Fibroblast of lung (primary cell): ENCODE results near the gene COMMD8. TPM values are rescaled to one million over a fixed set of nuclear protein-coding genes. Genes with fewer than 3 reads are reported as not detected.

Experiments used
- DNase-seq, 2 donors: peaks; one replicate each; pipeline versions ENCODE4 v3.0.0 to v3.0.0-alpha.2; 2010; ENCODE audit warnings: low read depth in 2 of 2
- H2AFZ ChIP-seq: 2 replicates; pipeline ENCODE4 v1.5.1; 2012; ENCODE audit warnings: low read length, control low read depth, inconsistent platforms
- H3K27ac ChIP-seq: 2 replicates; pipeline ENCODE4 v1.5.1; 2011; ENCODE audit warnings: low read length, control low read depth; ENCODE audit not compliant: insufficient read depth
- H3K27me3 ChIP-seq: 2 replicates; pipeline ENCODE4 v1.5.1; 2011; ENCODE audit warnings: mild to moderate bottlenecking, low read length; ENCODE audit not compliant: control insufficient read depth, insufficient read depth
- H3K36me3 ChIP-seq: 2 replicates; pipeline ENCODE4 v1.5.1; 2011; ENCODE audit warnings: low read length; ENCODE audit not compliant: control insufficient read depth, insufficient read depth
- H3K4me1 ChIP-seq: 2 replicates; pipeline ENCODE4 v1.5.1; 2011; ENCODE audit warnings: low read length; ENCODE audit not compliant: control insufficient read depth, insufficient read depth; ENCODE audit errors: extremely low read depth
- H3K4me2 ChIP-seq: 2 replicates; pipeline ENCODE4 v1.5.1; 2011; ENCODE audit warnings: low read length, control low read depth; ENCODE audit not compliant: insufficient read depth; ENCODE audit errors: extremely low read depth
- H3K4me3 ChIP-seq, 4 experiments: fragments of 200-600 bp in 1 of 4; sonication (generic) in 1 of 4; replicated peaks in 1 of 4; 2 replicates each; pipeline ENCODE4 v1.5.1; 2011 to 2016; ENCODE audit warnings: low read length in 4 of 4, low read depth in 3 of 4, mild to moderate bottlenecking in 3 of 4, control low read depth in 2 of 4, inconsistent platforms in 1 of 4, mixed read lengths in 1 of 4; ENCODE audit not compliant: insufficient read depth in 1 of 4; ENCODE audit errors: control extremely low read depth in 1 of 4
- H3K79me2 ChIP-seq: 2 replicates; pipeline ENCODE4 v1.5.1; 2012; ENCODE audit warnings: mild to moderate bottlenecking, low read length, inconsistent platforms; ENCODE audit not compliant: control insufficient read depth, insufficient read depth
- H3K9ac ChIP-seq: 2 replicates; pipeline ENCODE4 v1.5.1; 2011; ENCODE audit warnings: mild to moderate bottlenecking, low read length, control low read depth; ENCODE audit not compliant: insufficient read depth
- H3K9me3 ChIP-seq: 2 replicates; pipeline ENCODE4 v1.5.1; 2012; ENCODE audit warnings: low read depth, low read length; ENCODE audit not compliant: control insufficient read depth, insufficient read depth
- H4K20me1 ChIP-seq: 2 replicates; pipeline ENCODE4 v1.5.1; 2011; ENCODE audit warnings: low read length; ENCODE audit not compliant: control insufficient read depth, insufficient read depth; ENCODE audit errors: extremely low read depth
- CTCF ChIP-seq, 2 donors: IDR thresholded peaks in 1 of 2; conservative IDR thresholded peaks in 1 of 2; 1 replicate in 1 of 2; 2 replicates in 1 of 2; pipeline ENCODE4 v1.5.1; 2011 to 2012; ENCODE audit warnings: low read length in 2 of 2, control low read depth in 1 of 2, inconsistent platforms in 1 of 2, low read depth in 1 of 2, mild to moderate bottlenecking in 1 of 2
- EZH2 ChIP-seq: IDR thresholded peaks from 2 replicates; pipeline ENCODE4 v1.5.1; 2012; ENCODE audit warnings: low read length, control low read depth, mild to moderate bottlenecking; ENCODE audit errors: missing control alignments
- polyA plus RNA-seq, 2 donors: library from polyadenylated mRNA; depleted of rRNA in 1 of 2; stranded (reverse) in 1 of 2; unstranded in 1 of 2; fragments of >200 nt; gene quantifications; 2 replicates each; pipeline ENCODE4 v1.2.1, GENCODE V29; 2011 to 2012; ENCODE audit warnings: missing spikeins in 1 of 2
- total RNA-seq: library from RNA; depleted of rRNA; stranded (reverse); fragments of >200 nt; gene quantifications from 2 replicates; pipeline ENCODE4 v1.2.1, GENCODE V29; 2014

The COMMD8 gene
- total and polyA plus RNA-seq, 2 donors (not counting 1 experiment from before 2014, with no cell fraction given), result 29.6 to 31.5 TPM

DNA sequence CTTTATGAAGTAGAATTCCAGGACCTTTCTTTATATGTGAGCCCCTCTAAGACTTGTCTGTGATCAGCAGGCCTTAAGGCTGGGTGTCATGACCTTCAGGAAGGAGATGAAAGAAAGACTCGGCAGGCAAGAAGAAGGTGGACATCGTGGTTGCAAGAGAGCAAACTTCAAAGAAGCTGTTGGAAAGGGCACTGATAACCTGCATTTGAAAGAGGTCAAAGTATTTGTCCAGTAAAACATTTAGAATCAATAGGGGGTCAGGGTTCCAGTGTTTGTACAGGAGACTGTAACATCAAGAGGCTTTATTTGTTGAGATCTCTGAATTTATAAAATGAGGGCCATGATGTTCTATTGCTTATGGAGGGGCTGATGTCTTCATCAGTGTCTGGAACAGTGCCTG is 44.2 kb downstream of the COMMD8 start:
- no peak for DNase-seq
- no peaks in the 10 kb centered on the region for H3K4me1 ChIP-seq
- no peaks in the 10 kb centered on the region for H3K36me3 ChIP-seq
- no peaks in the 10 kb centered on the region for H3K27me3 ChIP-seq
- H3K79me2 ChIP-seq, result no peaks in the 10 kb centered on the region
- no peak overlapping the region for H2AFZ ChIP-seq
- H4K20me1 ChIP-seq, result no peaks in the 10 kb centered on the region
- no peak overlapping the region for H3K4me3 ChIP-seq
- no peak overlapping the region for H3K9ac ChIP-seq
- no peak overlapping the region for H3K27ac ChIP-seq
- no peak overlapping the region for H3K4me2 ChIP-seq
- no peak for TF ChIP-seq EZH2
- no peak for TF ChIP-seq CTCF (conservative IDR thresholded peaks at IDR 0.05 in 1 of 2, IDR thresholded peaks at IDR 0.05 in 1 of 2; ENCODE audit: low read depth in 1 of 2, low read length in 2 of 2)
- H3K9me3 ChIP-seq, result no peaks in the 10 kb centered on the region

DNA sequence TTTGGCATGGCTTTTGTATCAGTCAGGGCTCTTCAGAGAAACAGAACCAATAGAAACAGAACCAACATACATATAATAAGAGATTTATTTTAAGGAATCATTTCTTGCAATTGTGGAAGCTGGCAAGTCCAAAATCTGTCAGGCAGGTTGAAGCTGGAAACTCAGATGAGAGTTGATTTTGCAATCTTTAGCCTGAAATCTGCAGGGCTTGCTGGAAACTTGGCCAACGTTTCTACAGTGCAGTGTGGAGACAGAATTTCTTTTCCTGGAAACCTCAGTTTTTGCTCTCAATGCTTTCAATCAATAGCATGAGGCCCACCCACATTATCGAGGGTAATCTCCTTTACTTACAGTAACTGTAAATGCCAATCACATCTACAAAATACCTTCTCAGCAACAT is 45.4 kb downstream of the COMMD8 start:
- no peaks in the 10 kb centered on the region for H3K79me2 ChIP-seq

DNA sequence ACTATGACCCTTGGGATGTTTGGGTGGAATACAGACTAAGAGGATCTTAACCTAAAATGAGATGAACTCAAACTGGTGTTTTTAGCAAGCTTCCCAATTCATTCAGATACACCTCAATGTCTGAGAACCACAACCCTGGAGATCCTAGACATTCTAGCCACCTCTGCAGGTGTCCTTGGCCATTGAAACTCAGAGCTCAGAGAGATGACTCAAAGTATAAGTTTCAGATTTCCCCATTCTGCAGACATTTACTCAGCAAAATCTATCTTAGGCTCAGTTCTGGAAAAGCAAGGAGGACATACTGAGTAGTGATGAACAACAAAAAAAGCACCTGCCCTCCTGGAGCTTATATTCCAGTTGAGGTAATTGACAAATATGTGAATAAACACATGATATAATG is 47.8 kb downstream of the COMMD8 start:
- Histone ChIP-seq H3K4me1 (no peaks in the 10 kb centered on the region), H3K27me3 (no peaks in the 10 kb centered on the region)
- no peak for TF ChIP-seq EZH2
- no peak for TF ChIP-seq CTCF (conservative IDR thresholded peaks at IDR 0.05 in 1 of 2, IDR thresholded peaks at IDR 0.05 in 1 of 2; ENCODE audit: low read depth in 1 of 2, low read length in 2 of 2)

More for the DNA sequence above, 45.4 kb downstream of the COMMD8 start:
- TF ChIP-seq EZH2, result no peak
- no peak for TF ChIP-seq CTCF (conservative IDR thresholded peaks at IDR 0.05 in 1 of 2, IDR thresholded peaks at IDR 0.05 in 1 of 2; ENCODE audit: low read depth in 1 of 2, low read length in 2 of 2)
- peak in 1 of 2 donors; percentile 1 for DNase-seq
- H3K27ac ChIP-seq, result no peak overlapping the region
- no peaks in the 10 kb centered on the region for H3K36me3 ChIP-seq
- H2AFZ ChIP-seq, result no peak overlapping the region
- H3K4me3 ChIP-seq, result no peak overlapping the region
- H3K4me2 ChIP-seq, result no peak overlapping the region
- no peaks in the 10 kb centered on the region for H3K9me3 ChIP-seq
- H4K20me1 ChIP-seq, result no peaks in the 10 kb centered on the region
- no peaks in the 10 kb centered on the region for H3K27me3 ChIP-seq
- H3K4me1 ChIP-seq, result no peaks in the 10 kb centered on the region
- no peak overlapping the region for H3K9ac ChIP-seq

More for the DNA sequence above, 47.8 kb downstream of the COMMD8 start:
- Histone ChIP-seq H2AFZ (no peak overlapping the region), H3K36me3 (no peaks in the 10 kb centered on the region), H3K4me2 (no peak overlapping the region), H3K27ac (no peak overlapping the region), H3K4me3 (no peak overlapping the region), H3K9ac (no peak overlapping the region), H3K9me3 (no peaks in the 10 kb centered on the region), H3K79me2 (no peaks in the 10 kb centered on the region), H4K20me1 (no peaks in the 10 kb centered on the region)
- no peak for DNase-seq
